CD14-positive monocyte (primary cell): ENCODE measurements around the gene PANK2. TPM values are rescaled to one million over a fixed set of nuclear protein-coding genes. Genes with fewer than 3 reads are reported as not detected.
"Not testable (repeated sequence)": the region's sequence is repeated elsewhere in the genome, so short reads cannot be mapped to it uniquely, and the experiment has no call there.

Experiments used
- DNase-seq, 3 donors: peaks; one replicate each; pipeline ENCODE4 v3.0.0-alpha.2; 2011 to 2022
- H2AFZ ChIP-seq: 2 replicates; pipeline ENCODE4 v1.6.0; 2012; ENCODE audit warnings: mild to moderate bottlenecking, low read depth, low read length, inconsistent platforms; ENCODE audit not compliant: insufficient read depth, poor library complexity, severe bottlenecking
- H3K27ac ChIP-seq, 2 donors: 1 replicate in 1 of 2; 2 replicates in 1 of 2; pipeline ENCODE4 v1.5.1; 2012 to 2013; ENCODE audit warnings: low read length in 2 of 2, control low read depth in 1 of 2, inconsistent platforms in 1 of 2, low read depth in 1 of 2, mild to moderate bottlenecking in 1 of 2
- H3K27me3 ChIP-seq, 2 donors: one replicate each; pipeline versions ENCODE4 v1.6.0 to v1.6.1; 2011 to 2013; ENCODE audit warnings: low read length in 2 of 2; ENCODE audit not compliant: control insufficient read depth in 2 of 2, insufficient read depth in 2 of 2
- H3K36me3 ChIP-seq, 2 donors: replicated peaks in 1 of 2; 1 replicate in 1 of 2; 2 replicates in 1 of 2; pipeline versions ENCODE4 v1.5.1 to v1.6.1; 2012 to 2013; ENCODE audit warnings: low read length in 2 of 2, control low read depth in 1 of 2, inconsistent platforms in 1 of 2, mild to moderate bottlenecking in 1 of 2; ENCODE audit not compliant: insufficient read depth in 2 of 2, control insufficient read depth in 1 of 2
- H3K4me1 ChIP-seq, 2 donors: 1 replicate in 1 of 2; 2 replicates in 1 of 2; pipeline versions ENCODE4 v1.5.1 to v1.6.1; 2012 to 2013; ENCODE audit warnings: low read length in 2 of 2, control low read depth in 1 of 2, inconsistent platforms in 1 of 2, mild to moderate bottlenecking in 1 of 2, moderate library complexity in 1 of 2; ENCODE audit not compliant: insufficient read depth in 2 of 2, control insufficient read depth in 1 of 2
- H3K4me2 ChIP-seq: replicated peaks from 2 replicates; pipeline ENCODE3; 2012; ENCODE audit warnings: low read length, moderate library complexity, mild to moderate bottlenecking; ENCODE audit not compliant: poor library complexity, severe bottlenecking; ENCODE audit errors: extremely low read depth
- H3K4me3 ChIP-seq, 3 experiments: fragments of 200-600 bp in 1 of 3; sonication (generic) in 1 of 3; replicated peaks in 1 of 3; 1 replicate in 2 of 3; 2 replicates in 1 of 3; pipeline ENCODE4 v1.5.1; 2011 to 2013; ENCODE audit warnings: low read length in 3 of 3, mild to moderate bottlenecking in 3 of 3, control low read depth in 2 of 3, low read depth in 2 of 3, inconsistent platforms in 1 of 3, moderate library complexity in 1 of 3
- H3K79me2 ChIP-seq: 2 replicates; pipeline ENCODE4 v1.6.0; 2012; ENCODE audit warnings: mild to moderate bottlenecking, control low read depth, inconsistent platforms, low read length, moderate library complexity; ENCODE audit not compliant: insufficient read depth
- H3K9ac ChIP-seq: 2 replicates; pipeline ENCODE4 v1.6.0; 2017; ENCODE audit warnings: low read length, mild to moderate bottlenecking; ENCODE audit not compliant: insufficient read depth, poor library complexity, severe bottlenecking
- H3K9me3 ChIP-seq, 2 donors: replicated peaks in 1 of 2; 1 replicate in 1 of 2; 2 replicates in 1 of 2; pipeline versions ENCODE4 v1.5.1 to v1.6.1; 2012 to 2013; ENCODE audit warnings: low read length in 2 of 2, control low read depth in 1 of 2; ENCODE audit not compliant: control insufficient read depth in 1 of 2, insufficient read depth in 1 of 2
- H4K20me1 ChIP-seq: 2 replicates; pipeline ENCODE4 v1.6.0; 2012; ENCODE audit warnings: mild to moderate bottlenecking, low read length, control low read depth, moderate library complexity; ENCODE audit not compliant: insufficient read depth
- H3K27ac Mint-ChIP-seq, 7 donors: one replicate each; pipeline ENCODE4 v1.8.0; 2020; ENCODE audit warnings: mild to moderate bottlenecking in 7 of 7, mixed read lengths in 7 of 7, moderate library complexity in 6 of 7, inconsistent platforms in 2 of 7
- H3K27me3 Mint-ChIP-seq, 3 donors: one replicate each; pipeline ENCODE4 v1.8.0; 2021 to 2022; ENCODE audit warnings: low read depth in 3 of 3, mild to moderate bottlenecking in 3 of 3, mixed read lengths in 3 of 3, moderate library complexity in 3 of 3, inconsistent platforms in 1 of 3
- H3K36me3 Mint-ChIP-seq, 2 donors: one replicate each; pipeline ENCODE4 v1.8.0; 2020; ENCODE audit warnings: mixed read lengths in 2 of 2, inconsistent platforms in 1 of 2, mild to moderate bottlenecking in 1 of 2
- H3K4me1 Mint-ChIP-seq: one replicate; pipeline ENCODE4 v1.8.0; 2020; ENCODE audit warnings: mild to moderate bottlenecking, mixed read lengths
- H3K4me3 Mint-ChIP-seq, 2 donors: one replicate each; pipeline ENCODE4 v1.8.0; 2020; ENCODE audit warnings: mild to moderate bottlenecking in 2 of 2, mixed read lengths in 2 of 2, moderate library complexity in 1 of 2
- H3K9me3 Mint-ChIP-seq, 7 donors: one replicate each; pipeline ENCODE4 v1.8.0; 2020 to 2022; ENCODE audit warnings: mixed read lengths in 7 of 7, mild to moderate bottlenecking in 6 of 7, moderate library complexity in 6 of 7, inconsistent platforms in 2 of 7
- CTCF ChIP-seq: fragments of 200-600 bp; IDR thresholded peaks from one replicate; pipeline ENCODE4 v1.8.0; 2022; ENCODE audit warnings: antibody characterized with exemption, mild to moderate bottlenecking
- WGBS: methylation state at CpG from one replicate; pipeline ENCODE4 v1.1.5; 2013; ENCODE audit warnings: missing lambda C conversion rate; ENCODE audit not compliant: insufficient coverage; 5-methylcytosine and 5-hydroxymethylcytosine counted together
- intact Hi-C, 2 donors: fragments of 100-400 bp; cut with micrococcal nuclease; formaldehyde crosslinking; loops; one replicate each; pipeline versions ENCODE4 v1.15.0 to v1.15.1; 2023
- polyA plus RNA-seq, 3 donors: library from polyadenylated mRNA; depleted of rRNA in 1 of 3; unstranded in 2 of 3; stranded (reverse) in 1 of 3; fragments of 300-500 nt in 2 of 3; fragments of >200 nt in 1 of 3; fragmentation: Illumina TruSeq in 2 of 3; gene quantifications; 1 replicate in 2 of 3; 2 replicates in 1 of 3; pipeline ENCODE4 v1.2.3, GENCODE V29; 2012 to 2021

Gene PANK2
- polyA plus RNA-seq, 3 donors = 36.8 to 65.7 (median 48.0) TPM

GRCh38 chr20:3972161-3972560, 83.0 kb downstream of the PANK2 start:
- H3K4me2 ChIP-seq = no peak overlapping the region
- no peak overlapping the region for H3K4me3 Mint-ChIP-seq
- WGBS = no CpG with 5 or more reads among the region's 1 CpG
- H3K9me3 Mint-ChIP-seq = no peaks in the 10 kb centered on the region
- H3K4me1 Mint-ChIP-seq = peaks cover 26% of the 10 kb centered on the region
- no peaks in the 10 kb centered on the region for H3K27me3 Mint-ChIP-seq
- no peak for TF ChIP-seq CTCF
- peak overlapping the region in 4 of 7 donors; percentile 6 to 73 (median 22) for H3K27ac Mint-ChIP-seq
- peaks cover 6 to 44% of the 10 kb centered on the region in 2 donors for H3K36me3 ChIP-seq
- H3K4me1 ChIP-seq = peaks cover 0 to 12% of the 10 kb centered on the region in 2 donors
- H2AFZ ChIP-seq = no peak overlapping the region
- H3K9me3 ChIP-seq = no peaks in the 10 kb centered on the region
- DNase-seq = no peak
- intact Hi-C loops = no loop called here
- H3K4me3 ChIP-seq = no peak overlapping the region
- H4K20me1 ChIP-seq = peaks cover 78% of the 10 kb centered on the region
- H3K9ac ChIP-seq = no peak overlapping the region
- peaks cover 100% of the 10 kb centered on the region for H3K79me2 ChIP-seq
- H3K36me3 Mint-ChIP-seq = peaks cover 30 to 69% of the 10 kb centered on the region in 2 donors
- no peaks in the 10 kb centered on the region for H3K27me3 ChIP-seq
- peak overlapping the region in 1 of 2 donors; percentile 39 for H3K27ac ChIP-seq

DNA sequence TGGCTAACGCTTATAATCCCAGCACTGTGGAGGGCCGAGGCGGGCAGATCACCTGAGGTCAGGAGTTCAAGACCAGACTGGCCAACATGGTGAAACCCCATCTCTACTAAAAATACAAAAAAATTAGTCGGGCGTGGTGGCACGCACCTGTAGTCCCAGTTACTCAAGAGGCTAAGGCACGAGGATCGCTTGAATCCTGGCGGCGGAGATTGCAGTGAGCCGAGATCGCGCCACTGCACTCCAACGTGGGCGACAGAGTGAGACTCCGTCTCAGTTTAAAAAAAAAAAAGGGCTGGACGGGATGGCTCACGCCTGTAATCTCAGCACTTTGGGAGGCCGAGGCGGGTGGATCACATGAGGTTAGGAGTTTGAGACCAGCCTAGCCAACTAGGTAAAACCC, 83.4 kb downstream of the PANK2 start:
- Mint-ChIP-seq H3K27ac (peak overlapping the region in 3 of 7 donors; percentile 15 to 70 (median 43)), H3K4me1 (peaks cover 28% of the 10 kb centered on the region), H3K36me3 (peaks cover 26 to 65% of the 10 kb centered on the region in 2 donors)
- H3K9me3 ChIP-seq, H3K4me3 ChIP-seq, H3K27me3 Mint-ChIP-seq, intact Hi-C loops, H2AFZ ChIP-seq, H3K4me3 Mint-ChIP-seq, DNase-seq, H3K9me3 Mint-ChIP-seq, H3K27me3 ChIP-seq, H3K9ac ChIP-seq, H3K27ac ChIP-seq, H3K4me2 ChIP-seq: not testable (repeated sequence)
- peaks cover 3 to 39% of the 10 kb centered on the region in 2 donors for H3K36me3 ChIP-seq
- 97% methylated on average over 13 of the region's 20 CpGs for WGBS
- peaks cover 0 to 12% of the 10 kb centered on the region in 2 donors for H3K4me1 ChIP-seq
- peaks cover 77% of the 10 kb centered on the region for H4K20me1 ChIP-seq
- peaks cover 100% of the 10 kb centered on the region for H3K79me2 ChIP-seq
